ENCODE data around the gene SNTB2.
"Not testable (repeated sequence)": the region's sequence is repeated elsewhere in the genome, so short reads cannot be mapped to it uniquely, and the experiment has no call there.

Gene SNTB2

GRCh38 chr16:69253870-69254341 is 66.9 kb downstream of the SNTB2 start:
- Histone ChIP-seq H3K9ac (ENCODE audit: low read depth, low read length, poor library complexity) (no peak overlapping the region), H3K4me2 (ENCODE audit: insufficient read depth, low read length, poor library complexity, severe bottlenecking) (no peak overlapping the region), H3K36me3 (replicated peaks in 1 of 2; ENCODE audit: control insufficient read depth in 2 of 2, insufficient read depth in 2 of 2, low read length in 2 of 2) (peaks cover 0 to 42% of the 10 kb centered on the region in 2 donors), H3K9me3 (replicated peaks in 1 of 2; ENCODE audit: control insufficient read depth in 2 of 2, insufficient read depth in 1 of 2, low read depth in 1 of 2, low read length in 2 of 2) (no peaks in the 10 kb centered on the region), H3K14ac (ENCODE audit: low read length) (no peak overlapping the region), H3K18ac (ENCODE audit: low read length) (no peak overlapping the region), H3K79me1 (ENCODE audit: low read depth, low read length) (no peaks in the 10 kb centered on the region), H2BK15ac (ENCODE audit: low read length) (no peak overlapping the region), H3K23ac (ENCODE audit: low read depth, low read length, poor library complexity) (no peak overlapping the region), H3K27ac (replicated peaks; ENCODE audit: low read length) (no peak overlapping the region), H2BK12ac (ENCODE audit: low read length) (no peak overlapping the region), H3K4me1 (ENCODE audit: control insufficient read depth in 2 of 2, insufficient read depth in 1 of 2, low read depth in 1 of 2, low read length in 2 of 2) (no peaks in the 10 kb centered on the region), H3K27me3 (ENCODE audit: control insufficient read depth in 3 of 3, insufficient read depth in 3 of 3, low read depth in 1 of 3, low read length in 3 of 3) (no peaks in the 10 kb centered on the region), H3K4ac (ENCODE audit: low read length) (no peak overlapping the region), H2BK5ac (ENCODE audit: low read length) (no peak overlapping the region), H3K4me3 (ENCODE audit: low read length in 2 of 2) (no peak overlapping the region), H2AK5ac (ENCODE audit: low read depth, low read length) (no peak overlapping the region), H2BK120ac (ENCODE audit: low read depth, low read length) (no peak overlapping the region), H2AFZ (ENCODE audit: low read length) (no peak overlapping the region), H4K91ac (ENCODE audit: low read depth, low read length, poor library complexity) (no peak overlapping the region), H4K8ac (ENCODE audit: low read depth, low read length) (no peak overlapping the region)
- no peak for DNase-seq (ENCODE audit: low spot score)
- no CpG with 5 or more reads among the region's 5 CpGs for WGBS, 2 donors (ENCODE audit: extremely low coverage in 2 of 2, insufficient read length in 2 of 2, insufficient replicate concordance in 1 of 2)

GRCh38 chr16:69259428-69259764 is 72.4 kb downstream of the SNTB2 start:
- not testable (repeated sequence) for H3K9me3 ChIP-seq (replicated peaks in 1 of 2; ENCODE audit: control insufficient read depth in 2 of 2, insufficient read depth in 1 of 2, low read depth in 1 of 2, low read length in 2 of 2); H3K23ac ChIP-seq (ENCODE audit: low read depth, low read length, poor library complexity); H3K27ac ChIP-seq (replicated peaks; ENCODE audit: low read length); H2AK5ac ChIP-seq (ENCODE audit: low read depth, low read length); H3K14ac ChIP-seq (ENCODE audit: low read length); H3K4me3 ChIP-seq (ENCODE audit: low read length in 2 of 2); H2BK15ac ChIP-seq (ENCODE audit: low read length); H3K27me3 ChIP-seq (ENCODE audit: control insufficient read depth in 3 of 3, insufficient read depth in 3 of 3, low read depth in 1 of 3, low read length in 3 of 3); H3K18ac ChIP-seq (ENCODE audit: low read length); H3K4me2 ChIP-seq (ENCODE audit: insufficient read depth, low read length, poor library complexity, severe bottlenecking); H2BK12ac ChIP-seq (ENCODE audit: low read length); H3K79me1 ChIP-seq (ENCODE audit: low read depth, low read length); DNase-seq (ENCODE audit: low spot score); H3K4ac ChIP-seq (ENCODE audit: low read length); H2BK5ac ChIP-seq (ENCODE audit: low read length); H2BK120ac ChIP-seq (ENCODE audit: low read depth, low read length); H3K4me1 ChIP-seq (ENCODE audit: control insufficient read depth in 2 of 2, insufficient read depth in 1 of 2, low read depth in 1 of 2, low read length in 2 of 2); H3K9ac ChIP-seq (ENCODE audit: low read depth, low read length, poor library complexity); H2AFZ ChIP-seq (ENCODE audit: low read length); H4K8ac ChIP-seq (ENCODE audit: low read depth, low read length); H4K91ac ChIP-seq (ENCODE audit: low read depth, low read length, poor library complexity)
- H3K36me3 ChIP-seq (replicated peaks in 1 of 2; ENCODE audit: control insufficient read depth in 2 of 2, insufficient read depth in 2 of 2, low read length in 2 of 2) = peaks cover 5 to 49% of the 10 kb centered on the region in 2 donors
- no CpG with 5 or more reads among the region's 9 CpGs for WGBS, 2 donors (ENCODE audit: extremely low coverage in 2 of 2, insufficient read length in 2 of 2, insufficient replicate concordance in 1 of 2)

GRCh38 chr16:69260019-69260418 is 73.1 kb downstream of the SNTB2 start:
- H2BK5ac ChIP-seq (ENCODE audit: low read length) = no peak overlapping the region
- no peak overlapping the region for H3K4me3 ChIP-seq (ENCODE audit: low read length in 2 of 2)
- H2AK5ac ChIP-seq (ENCODE audit: low read depth, low read length) = no peak overlapping the region
- H4K8ac ChIP-seq (ENCODE audit: low read depth, low read length) = no peak overlapping the region
- H2BK12ac ChIP-seq (ENCODE audit: low read length) = no peak overlapping the region
- H3K14ac ChIP-seq (ENCODE audit: low read length) = no peak overlapping the region
- no peak overlapping the region for H2BK15ac ChIP-seq (ENCODE audit: low read length)
- H2BK120ac ChIP-seq (ENCODE audit: low read depth, low read length) = no peak overlapping the region
- WGBS, 2 donors (ENCODE audit: extremely low coverage in 2 of 2, insufficient read length in 2 of 2, insufficient replicate concordance in 1 of 2) = no CpG with 5 or more reads among the region's 4 CpGs
- no peak overlapping the region for H4K91ac ChIP-seq (ENCODE audit: low read depth, low read length, poor library complexity)
- no peak for DNase-seq (ENCODE audit: low spot score)
- peaks cover 0 to 2% of the 10 kb centered on the region in 2 donors for H3K9me3 ChIP-seq (replicated peaks in 1 of 2; ENCODE audit: control insufficient read depth in 2 of 2, insufficient read depth in 1 of 2, low read depth in 1 of 2, low read length in 2 of 2)
- no peak overlapping the region for H3K4me2 ChIP-seq (ENCODE audit: insufficient read depth, low read length, poor library complexity, severe bottlenecking)
- no peak overlapping the region for H2AFZ ChIP-seq (ENCODE audit: low read length)
- H3K79me1 ChIP-seq (ENCODE audit: low read depth, low read length) = peaks cover 2% of the 10 kb centered on the region
- H3K36me3 ChIP-seq (replicated peaks in 1 of 2; ENCODE audit: control insufficient read depth in 2 of 2, insufficient read depth in 2 of 2, low read length in 2 of 2) = peaks cover 5 to 48% of the 10 kb centered on the region in 2 donors
- H3K4ac ChIP-seq (ENCODE audit: low read length) = no peak overlapping the region
- peak overlapping the region; percentile 27 for H3K9ac ChIP-seq (ENCODE audit: low read depth, low read length, poor library complexity)
- no peaks in the 10 kb centered on the region for H3K4me1 ChIP-seq (ENCODE audit: control insufficient read depth in 2 of 2, insufficient read depth in 1 of 2, low read depth in 1 of 2, low read length in 2 of 2)
- H3K18ac ChIP-seq (ENCODE audit: low read length) = no peak overlapping the region
- H3K23ac ChIP-seq (ENCODE audit: low read depth, low read length, poor library complexity) = no peak overlapping the region
- H3K27ac ChIP-seq (replicated peaks; ENCODE audit: low read length) = no peak overlapping the region
- no peaks in the 10 kb centered on the region for H3K27me3 ChIP-seq (ENCODE audit: control insufficient read depth in 3 of 3, insufficient read depth in 3 of 3, low read depth in 1 of 3, low read length in 3 of 3)

- no peak for DNase-seq (ENCODE audit: low spot score)
- Histone ChIP-seq H4K8ac (ENCODE audit: low read depth, low read length) (no peak overlapping the region), H3K18ac (ENCODE audit: low read length) (no peak overlapping the region), H2AK5ac (ENCODE audit: low read depth, low read length) (no peak overlapping the region), H3K27me3 (ENCODE audit: control insufficient read depth in 3 of 3, insufficient read depth in 3 of 3, low read depth in 1 of 3, low read length in 3 of 3) (no peaks in the 10 kb centered on the region), H3K9ac (ENCODE audit: low read depth, low read length, poor library complexity) (no peak overlapping the region), H3K36me3 (replicated peaks in 1 of 2; ENCODE audit: control insufficient read depth in 2 of 2, insufficient read depth in 2 of 2, low read length in 2 of 2) (peaks cover 5 to 50% of the 10 kb centered on the region in 2 donors), H3K27ac (replicated peaks; ENCODE audit: low read length) (no peak overlapping the region), H3K79me1 (ENCODE audit: low read depth, low read length) (peaks cover 2% of the 10 kb centered on the region), H2AFZ (ENCODE audit: low read length) (no peak overlapping the region), H3K4me1 (ENCODE audit: control insufficient read depth in 2 of 2, insufficient read depth in 1 of 2, low read depth in 1 of 2, low read length in 2 of 2) (no peaks in the 10 kb centered on the region), H2BK5ac (ENCODE audit: low read length) (no peak overlapping the region), H3K9me3 (replicated peaks in 1 of 2; ENCODE audit: control insufficient read depth in 2 of 2, insufficient read depth in 1 of 2, low read depth in 1 of 2, low read length in 2 of 2) (peaks cover 0 to 2% of the 10 kb centered on the region in 2 donors), H2BK12ac (ENCODE audit: low read length) (no peak overlapping the region), H3K4me3 (ENCODE audit: low read length in 2 of 2) (no peak overlapping the region), H3K4me2 (ENCODE audit: insufficient read depth, low read length, poor library complexity, severe bottlenecking) (no peak overlapping the region), H3K23ac (ENCODE audit: low read depth, low read length, poor library complexity) (no peak overlapping the region), H3K14ac (ENCODE audit: low read length) (no peak overlapping the region), H2BK15ac (ENCODE audit: low read length) (no peak overlapping the region), H4K91ac (ENCODE audit: low read depth, low read length, poor library complexity) (no peak overlapping the region), H2BK120ac (ENCODE audit: low read depth, low read length) (no peak overlapping the region), H3K4ac (ENCODE audit: low read length) (no peak overlapping the region)
- no CpG with 5 or more reads among the region's 3 CpGs for WGBS, 2 donors (ENCODE audit: extremely low coverage in 2 of 2, insufficient read length in 2 of 2, insufficient replicate concordance in 1 of 2)
These were observed 73.5 kb downstream of the SNTB2 start for GRCh38 chr16:69260506-69260905.

Data from neuronal stem cell (in vitro differentiated cells).